GM12874 (cell line): Measurements from ENCODE around the gene C19orf12.
A peak's percentile ranks its signal among the peaks of the same experiment; 100 is the strongest.

Experiments
- TF ChIP-seq, protein P1 (sequence below): IDR thresholded peaks from 2 replicates; pipeline ENCODE4 v1.5.1; 2011; ENCODE audit warnings: low read depth, mild to moderate bottlenecking, control low read depth, low read length, moderate library complexity; ENCODE audit not compliant: insufficient read depth

C19orf12 gene

DNA sequence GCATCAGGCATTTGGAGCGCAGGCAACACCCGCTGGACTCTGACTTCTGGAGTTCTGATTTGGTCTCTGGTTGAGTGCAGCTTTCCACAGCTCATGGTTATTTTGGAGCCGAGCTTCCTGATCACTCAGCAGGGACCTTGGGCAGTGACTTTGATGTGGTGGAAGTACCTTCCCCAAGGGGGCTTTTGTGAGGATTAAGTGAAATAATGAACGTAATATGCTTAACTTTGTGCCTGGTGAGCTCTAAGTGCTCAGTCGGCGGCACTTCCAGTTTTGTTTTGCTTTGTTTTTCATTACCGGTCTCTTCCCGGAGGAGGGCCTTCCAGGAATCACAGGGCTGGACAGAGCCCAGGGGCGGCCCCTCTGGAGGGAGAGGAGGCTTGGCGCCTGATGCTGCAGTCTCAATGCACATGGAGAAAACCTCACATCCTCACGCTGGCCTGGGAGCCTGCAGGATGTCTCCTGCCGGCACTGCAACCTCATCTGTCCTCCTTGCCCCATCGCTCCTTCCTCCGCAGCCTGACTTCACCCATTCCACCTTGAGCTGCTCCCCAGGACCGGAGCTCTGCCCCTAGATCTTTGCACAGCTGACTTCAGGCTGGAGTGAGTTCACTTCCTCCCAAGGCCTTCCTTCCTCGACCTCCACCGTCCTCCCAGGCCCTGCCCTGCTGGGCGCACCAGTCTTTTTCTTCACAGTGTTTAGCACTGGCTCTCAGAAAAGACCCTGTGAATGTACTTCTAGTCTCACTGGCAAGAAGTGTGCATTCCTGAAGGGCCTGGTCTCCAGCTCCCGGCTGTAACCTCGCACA is 48.3 kb downstream of the C19orf12 start:
- TF ChIP-seq, protein P1, sequence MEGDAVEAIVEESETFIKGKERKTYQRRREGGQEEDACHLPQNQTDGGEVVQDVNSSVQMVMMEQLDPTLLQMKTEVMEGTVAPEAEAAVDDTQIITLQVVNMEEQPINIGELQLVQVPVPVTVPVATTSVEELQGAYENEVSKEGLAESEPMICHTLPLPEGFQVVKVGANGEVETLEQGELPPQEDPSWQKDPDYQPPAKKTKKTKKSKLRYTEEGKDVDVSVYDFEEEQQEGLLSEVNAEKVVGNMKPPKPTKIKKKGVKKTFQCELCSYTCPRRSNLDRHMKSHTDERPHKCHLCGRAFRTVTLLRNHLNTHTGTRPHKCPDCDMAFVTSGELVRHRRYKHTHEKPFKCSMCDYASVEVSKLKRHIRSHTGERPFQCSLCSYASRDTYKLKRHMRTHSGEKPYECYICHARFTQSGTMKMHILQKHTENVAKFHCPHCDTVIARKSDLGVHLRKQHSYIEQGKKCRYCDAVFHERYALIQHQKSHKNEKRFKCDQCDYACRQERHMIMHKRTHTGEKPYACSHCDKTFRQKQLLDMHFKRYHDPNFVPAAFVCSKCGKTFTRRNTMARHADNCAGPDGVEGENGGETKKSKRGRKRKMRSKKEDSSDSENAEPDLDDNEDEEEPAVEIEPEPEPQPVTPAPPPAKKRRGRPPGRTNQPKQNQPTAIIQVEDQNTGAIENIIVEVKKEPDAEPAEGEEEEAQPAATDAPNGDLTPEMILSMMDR: no peak

DNA sequence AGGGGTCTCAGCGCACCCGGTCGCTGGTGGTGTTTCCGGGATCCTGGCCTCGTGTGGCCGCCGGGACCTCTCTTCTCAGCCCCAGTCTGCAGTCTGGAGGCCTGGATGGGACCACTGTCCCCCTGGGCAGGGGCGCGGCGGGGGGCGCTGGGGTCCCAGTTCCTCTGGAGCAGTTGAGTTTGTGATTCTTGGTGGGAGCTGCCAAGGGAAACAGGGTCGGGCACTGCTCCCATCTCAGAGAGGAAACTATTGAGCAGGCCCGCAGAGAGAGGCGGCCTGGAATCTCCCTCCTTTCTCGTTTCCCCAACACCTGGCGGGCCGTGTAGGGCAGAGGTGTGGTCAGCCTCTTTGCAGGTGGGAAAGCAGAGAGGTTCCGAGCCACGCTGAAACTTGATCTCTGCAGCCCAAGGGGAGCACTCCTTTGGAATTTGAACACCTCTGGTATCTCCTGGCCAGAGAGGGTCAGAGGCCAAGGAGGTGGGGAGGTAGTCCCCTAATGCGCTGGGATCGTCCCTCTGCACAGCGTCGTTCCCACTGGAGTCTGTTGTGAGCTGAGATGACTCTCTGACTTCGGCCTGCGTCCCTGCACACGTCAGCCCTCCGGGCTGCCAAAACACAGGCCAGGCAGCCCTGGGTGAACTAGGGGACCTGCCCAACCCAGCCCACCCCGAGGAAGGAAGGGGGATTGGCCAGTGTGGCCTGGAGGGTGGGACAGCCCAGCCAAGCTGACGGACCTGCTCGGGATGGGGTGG is 49.1 kb downstream of the C19orf12 start:
- TF ChIP-seq, protein P1: no peak

DNA sequence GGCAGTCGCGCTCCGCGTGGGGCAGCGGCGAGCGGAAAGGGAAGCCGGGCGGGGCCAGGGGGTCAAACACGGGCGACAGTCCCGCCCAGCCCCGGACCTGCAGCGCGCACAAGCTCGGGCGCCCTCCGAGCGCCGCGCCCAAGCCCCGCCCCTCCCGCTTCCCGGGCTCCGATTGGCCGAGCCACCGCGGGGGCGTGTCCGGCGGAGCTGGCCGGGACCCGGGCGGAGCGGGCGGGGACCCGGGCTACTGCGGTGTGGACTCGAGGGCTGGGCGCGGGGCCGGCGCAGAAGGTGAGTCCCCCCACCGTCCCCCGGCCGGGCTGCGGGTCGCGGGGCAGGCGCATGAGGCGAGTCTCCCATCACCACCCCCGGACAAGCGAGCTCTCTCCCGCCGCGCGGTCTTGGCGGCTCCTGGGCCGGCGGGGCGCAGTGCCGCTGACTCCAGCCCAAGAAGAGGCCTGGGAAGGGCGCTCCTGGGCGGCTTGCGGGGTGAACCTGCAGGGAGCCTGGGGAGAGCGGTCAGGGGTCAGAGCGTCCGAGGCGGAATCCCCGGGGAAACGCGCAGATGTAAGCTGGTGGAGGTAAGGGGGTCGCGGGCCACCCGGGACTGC is 49.7 kb downstream of the C19orf12 start, which contains the start of gene PLEKHF1:
Gene PLEKHF1, plus strand, starts transcription at position 247 of the 611 bp plus-strand sequence. CDS start 8,379 bp downstream, outside the sequence.
- TF ChIP-seq, protein P1: no peak

DNA sequence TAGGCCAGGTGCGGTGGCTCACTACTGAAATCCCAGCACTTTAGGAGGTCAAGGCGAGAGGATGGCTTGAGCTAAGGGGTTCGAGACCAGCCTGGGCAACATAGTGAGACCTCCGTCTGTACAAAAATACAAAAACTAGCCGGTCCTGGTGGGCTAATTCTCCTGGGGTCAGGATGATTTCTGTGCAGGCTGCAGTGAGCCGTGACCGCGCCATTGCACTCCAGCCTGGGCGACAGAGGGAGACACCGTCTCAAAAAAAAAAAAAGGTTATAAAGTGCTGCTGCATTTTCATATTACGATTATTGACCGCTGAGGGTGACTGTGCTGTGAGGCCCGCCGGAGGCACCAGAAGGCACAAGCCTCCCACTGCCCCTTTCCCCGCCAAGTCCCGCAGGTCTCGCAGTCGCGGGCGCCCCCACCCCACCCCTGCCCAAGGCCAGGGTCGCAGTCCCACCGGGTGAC is 50.3 kb downstream of the C19orf12 start:
- TF ChIP-seq, protein P1: peak; percentile 31

DNA sequence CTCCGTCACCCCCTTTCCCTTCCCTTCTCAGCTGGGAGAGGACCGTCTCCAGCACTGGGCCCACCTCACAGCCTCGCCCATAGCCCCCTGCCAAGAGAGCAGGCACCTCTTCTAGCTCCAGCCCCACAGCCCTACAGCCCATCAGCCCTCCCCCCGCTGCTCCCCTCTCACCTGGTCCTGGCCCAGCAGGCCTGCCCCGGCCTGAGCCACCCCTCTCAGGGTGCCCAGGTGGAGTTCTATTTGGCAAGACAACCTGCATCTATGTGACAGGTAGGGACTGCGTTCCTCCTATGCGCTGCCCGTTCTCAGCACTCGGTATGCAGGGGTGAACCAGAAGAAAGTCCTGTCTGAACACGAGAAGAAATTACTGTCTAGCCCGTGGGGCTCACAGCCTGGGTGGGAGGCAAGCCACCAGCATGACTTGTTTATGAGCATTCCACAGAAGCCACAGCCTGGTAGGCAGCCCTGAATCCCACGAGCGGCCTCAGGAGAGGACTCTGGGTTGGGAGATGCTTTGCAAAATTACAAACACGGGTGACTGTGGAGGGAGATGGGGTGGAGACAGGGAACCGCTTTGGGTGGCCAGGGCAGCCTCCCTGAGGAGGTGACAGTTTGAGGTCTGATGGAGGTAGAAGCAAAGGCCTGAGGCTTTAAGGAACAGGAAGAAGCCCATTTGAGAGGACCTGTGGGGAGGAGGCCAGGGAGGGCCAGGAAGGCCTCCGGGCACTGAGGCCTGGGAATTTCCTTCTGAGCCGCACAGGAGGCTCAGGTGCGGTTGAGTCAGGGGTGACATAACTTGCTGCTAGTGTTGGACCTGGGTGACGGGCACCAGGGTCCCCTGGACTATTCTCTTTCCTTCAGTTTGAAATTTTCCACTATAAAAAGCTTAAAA is 51.0 kb downstream of the C19orf12 start:
- TF ChIP-seq, protein P1: no peak

DNA sequence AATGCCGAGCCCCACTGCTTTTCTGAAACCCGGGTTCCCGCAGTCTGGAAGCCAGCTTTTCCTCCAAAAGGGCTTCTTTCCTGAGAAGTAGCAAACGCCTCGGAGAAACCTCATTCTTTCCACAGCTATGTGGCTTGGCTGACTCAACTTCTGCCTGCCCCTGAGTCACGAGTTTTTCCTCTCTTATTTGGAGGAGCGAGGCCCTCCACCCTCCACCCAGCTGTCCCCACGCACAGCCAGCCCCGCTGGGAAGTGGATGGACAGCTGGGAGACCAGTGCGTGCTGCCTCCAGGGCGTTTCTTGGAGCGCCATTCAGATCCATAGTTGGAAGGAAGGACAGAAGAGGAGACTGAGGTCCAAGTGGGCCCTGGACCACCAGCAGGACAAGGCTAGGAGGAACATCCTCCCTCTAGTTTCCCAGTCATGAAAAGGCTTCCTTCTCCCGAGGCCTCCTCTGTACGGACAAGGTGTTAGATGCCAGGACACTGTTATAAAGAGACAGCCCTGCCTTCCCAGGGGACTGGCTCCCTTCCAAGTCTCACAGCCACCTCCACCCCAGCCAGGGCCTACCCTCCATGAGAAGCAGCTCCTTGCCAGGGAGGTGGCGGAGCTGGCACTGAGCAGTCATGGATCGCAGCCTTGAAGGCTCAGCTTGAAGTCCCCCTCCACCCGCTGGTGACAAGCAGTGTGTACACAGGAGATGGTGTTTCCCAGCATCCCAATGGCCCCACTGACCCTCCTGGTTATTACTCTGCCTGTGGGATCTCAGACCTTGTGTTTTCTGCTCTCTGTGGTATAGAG is 52.3 kb downstream of the C19orf12 start:
- TF ChIP-seq, protein P1: no peak
